HCT116 (cell line): ENCODE measurements around the gene EPYC. TPM values are rescaled to one million over a fixed set of nuclear protein-coding genes. Genes with fewer than 3 reads are reported as not detected.

Experiments
- ATAC-seq: fragments of 200-7000 bp; cut with Tn5 transposase; 2 replicates; pipeline ENCODE4 v1.9.1; 2020; ENCODE audit warnings: mild to moderate bottlenecking, moderate library complexity
- BruUV-seq: library from RNA; stranded (reverse); fragments of 400-500 nt; replicated peaks from 2 replicates; lab custom pipeline; 2021; lab: Mats Ljungman, UMichigan
- CTCF ChIA-PET: fragments of 300-600 bp; sonication (Branson Sonifier 250); formaldehyde crosslinking; loops from one replicate; lab custom pipeline; 2021; ENCODE audit warnings: antibody characterized with exemption; lab: Charles Lee
- POLR2A ChIA-PET: fragments of 300-600, 350-600 bp; sonication (Branson Sonifier 250); formaldehyde crosslinking; loops from one replicate; lab custom pipeline; 2021; ENCODE audit warnings: antibody characterized with exemption; lab: Charles Lee
- RAD21 ChIA-PET, 2 experiments: fragments of 300-600 bp; sonication (Branson Sonifier 250); formaldehyde crosslinking; loops; one replicate each; lab custom pipeline; 2023; ENCODE audit warnings: low total read pairs in 2 of 2; ENCODE audit not compliant: uncharacterized antibody in 2 of 2, unreplicated experiment in 2 of 2, low non-redundant PET in 1 of 2; lab: Charles Lee
- DNase-seq: peaks from one replicate; pipeline ENCODE4 v3.0.0-alpha.2; 2010; ENCODE audit warnings: low read depth, low spot score
- H2AFZ ChIP-seq: fragments of 200-600 bp; shearing (Covaris generic), sonication (generic); 2 replicates; pipeline ENCODE4 v1.6.1; 2017; ENCODE audit warnings: low read depth, mixed run types, mixed read lengths, antibody characterized with exemption, low read length; ENCODE audit not compliant: poor library complexity, severe bottlenecking
- H3K27ac ChIP-seq: 2 replicates; pipeline ENCODE4 v1.5.1; 2012; ENCODE audit warnings: low read depth, low read length
- H3K27me3 ChIP-seq: fragments of 200-600 bp; sonication (generic); 2 replicates; pipeline ENCODE4 v1.6.1; 2016; ENCODE audit warnings: mixed run types, low read length, mixed read lengths; ENCODE audit not compliant: insufficient read depth
- H3K36me3 ChIP-seq, 2 experiments: fragments of 200-500 bp in 1 of 2; fragments of 200-600 bp in 1 of 2; sonication (Bioruptor generic) in 1 of 2; sonication (generic) in 1 of 2; 2 replicates each; pipeline versions ENCODE4 v1.5.1 to v1.6.1; 2014 to 2016; ENCODE audit warnings: low read length in 2 of 2, inconsistent platforms in 1 of 2, mixed read lengths in 1 of 2, mixed run types in 1 of 2; ENCODE audit not compliant: insufficient read depth in 2 of 2, control insufficient read depth in 1 of 2
- H3K4me1 ChIP-seq, 2 experiments: fragments of 200-600 bp in 1 of 2; sonication (generic) in 1 of 2; 2 replicates each; pipeline versions ENCODE4 v1.5.1 to v1.6.1; 2012 to 2017; ENCODE audit warnings: low read length in 2 of 2, inconsistent platforms in 1 of 2, mild to moderate bottlenecking in 1 of 2, mixed read lengths in 1 of 2, mixed run types in 1 of 2, moderate library complexity in 1 of 2; ENCODE audit not compliant: insufficient read depth in 2 of 2, control insufficient read depth in 1 of 2
- H3K4me2 ChIP-seq: fragments of 200-600 bp; sonication (generic); 2 replicates; pipeline ENCODE4 v1.6.1; 2017; ENCODE audit warnings: mixed run types, low read length, mixed read lengths
- H3K4me3 ChIP-seq, 2 experiments: fragments of 200-600 bp in 1 of 2; sonication (generic) in 1 of 2; replicated peaks in 1 of 2; 2 replicates each; pipeline ENCODE4 v1.5.1; 2011 to 2016; ENCODE audit warnings: low read length in 2 of 2, control low read depth in 1 of 2, low read depth in 1 of 2, mild to moderate bottlenecking in 1 of 2, mixed read lengths in 1 of 2, mixed run types in 1 of 2
- H3K79me2 ChIP-seq: fragments of 200-600 bp; sonication (generic); 2 replicates; pipeline ENCODE4 v1.6.1; 2017; ENCODE audit warnings: mild to moderate bottlenecking, mixed run types, low read length, moderate library complexity, mixed read lengths; ENCODE audit not compliant: insufficient read depth
- H3K9ac ChIP-seq: fragments of 200-600 bp; sonication (generic); 2 replicates; pipeline ENCODE4 v1.6.1; 2016; ENCODE audit warnings: low read length, mixed read lengths
- H3K9me2 ChIP-seq: fragments of 200-600 bp; sonication (generic), shearing (Covaris generic); 2 replicates; pipeline ENCODE4 v1.6.1; 2017; ENCODE audit warnings: mixed run types, mild to moderate bottlenecking, moderate library complexity; ENCODE audit not compliant: insufficient read depth
- H3K9me3 ChIP-seq, 2 experiments: fragments of 200-500 bp in 1 of 2; fragments of 200-600 bp in 1 of 2; sonication (Bioruptor generic) in 1 of 2; sonication (generic) in 1 of 2; 2 replicates each; pipeline ENCODE4 v1.6.1; 2014 to 2017; ENCODE audit warnings: low read length in 2 of 2, mixed read lengths in 2 of 2, inconsistent platforms in 1 of 2, low read depth in 1 of 2, mild to moderate bottlenecking in 1 of 2, mixed run types in 1 of 2, moderate library complexity in 1 of 2; ENCODE audit not compliant: control insufficient read depth in 1 of 2, insufficient read depth in 1 of 2
- H4K20me1 ChIP-seq: fragments of 200-600 bp; sonication (generic), shearing (Covaris generic); 2 replicates; pipeline ENCODE4 v1.6.1; 2017; ENCODE audit warnings: mixed run types, mild to moderate bottlenecking, moderate library complexity; ENCODE audit not compliant: insufficient read depth
- CBX3 ChIP-seq: IDR thresholded peaks from 2 replicates; pipeline ENCODE4 v1.6.1; 2012; ENCODE audit warnings: low read depth
- CEBPB ChIP-seq: IDR thresholded peaks from 2 replicates; pipeline ENCODE4 v1.6.1; 2012; ENCODE audit warnings: low read depth
- CTCF ChIP-seq, 3 experiments: fragments of 200-600 bp in 1 of 3; sonication (generic) in 1 of 3; IDR thresholded peaks in 2 of 3; conservative IDR thresholded peaks in 1 of 3; 2 replicates each; pipeline ENCODE4 v1.5.1; 2012 to 2017; ENCODE audit warnings: low read depth in 2 of 3, low read length in 2 of 3, antibody characterized with exemption in 1 of 3, borderline replicate concordance in 1 of 3, control low read depth in 1 of 3, mild to moderate bottlenecking in 1 of 3, mixed read lengths in 1 of 3, mixed run types in 1 of 3, moderate library complexity in 1 of 3; ENCODE audit not compliant: insufficient read depth in 1 of 3
- ELF1 ChIP-seq: IDR thresholded peaks from 2 replicates; pipeline ENCODE4 v1.6.1; 2012; ENCODE audit warnings: low read depth, borderline replicate concordance
- EZH2 ChIP-seq: fragments of 200-600 bp; sonication (generic); IDR thresholded peaks from 2 replicates; pipeline ENCODE4 v1.6.1; 2017; ENCODE audit warnings: antibody characterized with exemption, mixed run types
- JUND ChIP-seq: IDR thresholded peaks from 2 replicates; pipeline ENCODE4 v1.6.1; 2012
- MAX ChIP-seq: IDR thresholded peaks from 2 replicates; pipeline ENCODE4 v1.6.1; 2012
- POLR2A ChIP-seq: IDR thresholded peaks from 2 replicates; pipeline ENCODE4 v1.7.0; 2011; ENCODE audit warnings: borderline replicate concordance; ENCODE audit not compliant: insufficient read depth, insufficient read length; ENCODE audit errors: extremely low read depth
- POLR2AphosphoS5 ChIP-seq: IDR thresholded peaks from 2 replicates; pipeline ENCODE4 v1.6.1; 2011; ENCODE audit warnings: mild to moderate bottlenecking, low read depth, low read length, moderate library complexity
- RAD21 ChIP-seq: IDR thresholded peaks from 2 replicates; pipeline ENCODE4 v1.6.1; 2012; ENCODE audit warnings: low read depth, mild to moderate bottlenecking
- SIN3A ChIP-seq: IDR thresholded peaks from 2 replicates; pipeline ENCODE4 v1.6.1; 2012; ENCODE audit warnings: low read depth
- SP1 ChIP-seq: IDR thresholded peaks from 2 replicates; pipeline ENCODE4 v1.6.1; 2012; ENCODE audit warnings: low read depth
- SRF ChIP-seq: IDR thresholded peaks from 2 replicates; pipeline ENCODE4 v1.6.1; 2012; ENCODE audit warnings: low read depth
- ZBTB33 ChIP-seq: IDR thresholded peaks from 2 replicates; pipeline ENCODE4 v1.6.1; 2011; ENCODE audit warnings: mild to moderate bottlenecking, low read length, moderate library complexity; ENCODE audit not compliant: insufficient replicate concordance; ENCODE audit errors: extremely low read depth
- ZFX ChIP-seq: fragments of 450-650 bp; IDR thresholded peaks from 2 replicates; pipeline ENCODE4 v1.6.1; 2017
- intact Hi-C: fragments of 100-400 bp; cut with micrococcal nuclease; formaldehyde crosslinking; loops from 2 replicates; pipeline ENCODE4 v1.10.0; 2022
- total RNA-seq: library from RNA; stranded (reverse); gene quantifications from one replicate; pipeline ENCODE4 v1.2.1, GENCODE V29; 2021; ENCODE audit not compliant: unreplicated experiment
- TF ChIP-seq, protein P1 (sequence below): IDR thresholded peaks from 2 replicates; pipeline ENCODE4 v1.6.1; 2012

EPYC gene
- total RNA-seq, 1 experiment from 2014 or later = not detected

DNA sequence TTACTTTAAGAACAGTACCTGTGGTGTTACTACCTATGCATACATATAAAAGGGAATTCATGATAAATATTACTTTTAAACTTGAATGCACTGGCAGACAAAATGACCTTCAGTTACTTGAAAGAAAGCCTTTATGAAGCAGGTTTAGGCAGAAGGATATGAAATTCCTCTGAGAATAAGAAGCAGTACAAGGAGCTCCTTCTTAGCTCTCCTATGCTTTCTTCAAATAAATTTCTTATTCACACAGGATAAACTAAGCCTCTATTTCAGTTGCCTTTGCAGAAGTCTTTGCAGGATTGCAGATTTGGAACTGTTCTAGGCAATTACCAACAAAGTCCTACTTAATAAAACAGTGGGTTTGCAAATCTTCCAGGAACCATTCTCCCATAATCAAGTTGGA, 1.0 kb downstream of the EPYC start:
- no peak for DNase-seq

More for the DNA sequence above, 1.0 kb downstream of the EPYC start:
- CTCF ChIA-PET = interaction anchor here (1.5 kb wide), 1 partner anchor 9 kb away, joined by 3 read pairs; no protein-coding TSS in a partner anchor
- POLR2A ChIA-PET = no interaction called here
- H3K27me3 ChIP-seq = no peaks in the 10 kb centered on the region
- no peak overlapping the region for H3K9ac ChIP-seq
- H3K4me1 ChIP-seq = no peaks in the 10 kb centered on the region
- no peak for ATAC-seq
- no peak overlapping the region for H3K27ac ChIP-seq
- H3K79me2 ChIP-seq = no peaks in the 10 kb centered on the region
- intact Hi-C loops = no loop called here
- TF ChIP-seq CEBPB = no peak
- TF ChIP-seq ZBTB33 = no peak
- TF ChIP-seq, protein P1, sequence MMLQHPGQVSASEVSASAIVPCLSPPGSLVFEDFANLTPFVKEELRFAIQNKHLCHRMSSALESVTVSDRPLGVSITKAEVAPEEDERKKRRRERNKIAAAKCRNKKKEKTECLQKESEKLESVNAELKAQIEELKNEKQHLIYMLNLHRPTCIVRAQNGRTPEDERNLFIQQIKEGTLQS = no peak
- TF ChIP-seq JUND = no peak
- TF ChIP-seq RAD21 = no peak
- TF ChIP-seq ZFX = no peak
- TF ChIP-seq SIN3A = no peak
- no peak for TF ChIP-seq POLR2AphosphoS5
- TF ChIP-seq ELF1 = no peak
- TF ChIP-seq POLR2A = no peak
- no peak for TF ChIP-seq EZH2
- TF ChIP-seq CTCF (IDR thresholded peaks at IDR 0.05 in 2 of 3, conservative IDR thresholded peaks at IDR 0.05 in 1 of 3; ENCODE audit: borderline replicate concordance in 1 of 3, insufficient read depth in 1 of 3, low read depth in 2 of 3, low read length in 2 of 3) = no peak
- TF ChIP-seq CBX3 = no peak
- TF ChIP-seq MAX = no peak
- no peak for TF ChIP-seq SP1
- TF ChIP-seq SRF = no peak
- H4K20me1 ChIP-seq = no peaks in the 10 kb centered on the region
- H3K36me3 ChIP-seq = no peaks in the 10 kb centered on the region
- H2AFZ ChIP-seq = no peak overlapping the region
- RAD21 ChIA-PET = no interaction called here
- no peaks in the 10 kb centered on the region for H3K9me3 ChIP-seq
- no peak overlapping the region for H3K4me3 ChIP-seq
- H3K9me2 ChIP-seq = no peaks in the 10 kb centered on the region
- BruUV-seq = no TSS peak
- no peak overlapping the region for H3K4me2 ChIP-seq
